MM.1S (cell line): Measurements from ENCODE around the gene ANGPTL3.

Source experiments
- DNase-seq: peaks from one replicate; pipeline ENCODE4 v3.0.0-alpha.2; 2015
- H2AFZ ChIP-seq: fragments of 300-600 bp; sonication (generic); 2 replicates; pipeline ENCODE4 v1.6.0; 2016; ENCODE audit warnings: antibody characterized with exemption, low read length
- H3F3A ChIP-seq: fragments of 300-600 bp; sonication (generic); 2 replicates; pipeline ENCODE4 v1.6.1; 2016; ENCODE audit warnings: mild to moderate bottlenecking, antibody characterized with exemption, low read length, moderate library complexity, mixed read lengths; ENCODE audit not compliant: insufficient read depth
- H3K27ac ChIP-seq: fragments of 300-600 bp; sonication (generic); 2 replicates; pipeline ENCODE4 v1.5.1; 2016; ENCODE audit warnings: mild to moderate bottlenecking, low read length
- H3K27me3 ChIP-seq: fragments of 300-600 bp; sonication (generic); replicated peaks from 2 replicates; pipeline ENCODE4 v1.6.0; 2016; ENCODE audit warnings: low read length; ENCODE audit not compliant: insufficient read depth
- H3K36me3 ChIP-seq: fragments of 300-600 bp; sonication (generic); replicated peaks from 2 replicates; pipeline ENCODE4 v1.6.1; 2016; ENCODE audit warnings: mild to moderate bottlenecking, low read length, mixed read lengths; ENCODE audit not compliant: insufficient read depth
- H3K4me1 ChIP-seq: fragments of 300-600 bp; sonication (generic); 2 replicates; pipeline ENCODE4 v1.6.1; 2016; ENCODE audit warnings: low read length, mixed read lengths
- H3K4me2 ChIP-seq: fragments of 300-600 bp; sonication (generic); 2 replicates; pipeline ENCODE4 v1.6.0; 2016; ENCODE audit warnings: low read depth, low read length
- H3K4me3 ChIP-seq: fragments of 300-600 bp; sonication (generic); 2 replicates; pipeline ENCODE4 v1.5.1; 2016; ENCODE audit warnings: low read length, mixed read lengths
- H3K79me2 ChIP-seq: fragments of 300-600 bp; sonication (generic); 2 replicates; pipeline ENCODE4 v1.6.1; 2016; ENCODE audit warnings: mixed run types, low read length, mixed read lengths
- H3K9ac ChIP-seq: fragments of 300-600 bp; sonication (generic); 2 replicates; pipeline ENCODE4 v1.6.1; 2016; ENCODE audit warnings: low read length, mixed read lengths
- H3K9me2 ChIP-seq: fragments of 300-600 bp; sonication (generic); replicated peaks from 2 replicates; pipeline ENCODE4 v1.6.1; 2016; ENCODE audit warnings: mild to moderate bottlenecking, low read length, mixed read lengths; ENCODE audit not compliant: insufficient read depth
- H3K9me3 ChIP-seq: fragments of 300-600 bp; sonication (generic); replicated peaks from 2 replicates; pipeline ENCODE4 v1.6.1; 2016; ENCODE audit warnings: mild to moderate bottlenecking, low read length, mixed read lengths; ENCODE audit not compliant: insufficient read depth
- H4K20me1 ChIP-seq: fragments of 300-600 bp; sonication (generic); 2 replicates; pipeline ENCODE4 v1.6.1; 2016; ENCODE audit warnings: mild to moderate bottlenecking, low read length, moderate library complexity, mixed read lengths; ENCODE audit not compliant: insufficient read depth
- EZH2 ChIP-seq: fragments of 300-600 bp; sonication (generic); optimal IDR thresholded peaks from 2 replicates; pipeline ENCODE3; 2017; ENCODE audit warnings: low read depth, mild to moderate bottlenecking, antibody characterized with exemption, low read length, mixed read lengths
- EZH2phosphoT487 ChIP-seq: fragments of 300-600 bp; sonication (generic); IDR thresholded peaks from 2 replicates; pipeline ENCODE4 v1.6.1; 2018; ENCODE audit warnings: antibody characterized with exemption, low read length
- TF ChIP-seq, protein P1 (sequence below): fragments of 300-600 bp; sonication (generic); IDR thresholded peaks from 2 replicates; pipeline ENCODE4 v1.5.1; 2016; ENCODE audit warnings: antibody characterized with exemption, low read length, mixed read lengths

ANGPTL3 gene

DNA sequence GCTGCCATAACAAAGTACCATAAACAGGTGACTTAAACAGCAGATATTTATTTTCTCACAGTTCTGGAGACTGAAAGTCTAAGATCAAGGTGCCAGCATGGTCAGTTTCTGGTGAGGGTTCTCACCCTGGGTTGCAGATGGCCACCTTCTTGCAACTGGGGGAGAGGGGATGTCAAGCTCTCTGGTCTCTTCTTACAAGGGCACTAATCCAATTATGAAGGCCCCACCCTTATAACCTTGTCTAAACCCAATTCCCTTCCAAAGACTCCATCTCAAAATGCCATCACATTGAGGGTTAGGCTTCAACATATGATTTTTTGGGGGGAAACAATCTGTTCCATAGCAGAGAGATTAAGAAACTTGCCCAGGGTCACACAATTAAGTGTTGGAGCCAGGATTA is 24.8 kb upstream of the ANGPTL3 start:
- no peak overlapping the region for H3K9ac ChIP-seq
- no peak overlapping the region for H3K27ac ChIP-seq
- no peaks in the 10 kb centered on the region for H3K4me1 ChIP-seq
- no peak overlapping the region for H3K4me3 ChIP-seq
- no peaks in the 10 kb centered on the region for H4K20me1 ChIP-seq
- no peak overlapping the region for H3K4me2 ChIP-seq
- no peaks in the 10 kb centered on the region for H3K9me2 ChIP-seq
- no peaks in the 10 kb centered on the region for H3K79me2 ChIP-seq
- H3F3A ChIP-seq = no peaks in the 10 kb centered on the region
- H3K27me3 ChIP-seq = no peaks in the 10 kb centered on the region
- TF ChIP-seq, protein P1, sequence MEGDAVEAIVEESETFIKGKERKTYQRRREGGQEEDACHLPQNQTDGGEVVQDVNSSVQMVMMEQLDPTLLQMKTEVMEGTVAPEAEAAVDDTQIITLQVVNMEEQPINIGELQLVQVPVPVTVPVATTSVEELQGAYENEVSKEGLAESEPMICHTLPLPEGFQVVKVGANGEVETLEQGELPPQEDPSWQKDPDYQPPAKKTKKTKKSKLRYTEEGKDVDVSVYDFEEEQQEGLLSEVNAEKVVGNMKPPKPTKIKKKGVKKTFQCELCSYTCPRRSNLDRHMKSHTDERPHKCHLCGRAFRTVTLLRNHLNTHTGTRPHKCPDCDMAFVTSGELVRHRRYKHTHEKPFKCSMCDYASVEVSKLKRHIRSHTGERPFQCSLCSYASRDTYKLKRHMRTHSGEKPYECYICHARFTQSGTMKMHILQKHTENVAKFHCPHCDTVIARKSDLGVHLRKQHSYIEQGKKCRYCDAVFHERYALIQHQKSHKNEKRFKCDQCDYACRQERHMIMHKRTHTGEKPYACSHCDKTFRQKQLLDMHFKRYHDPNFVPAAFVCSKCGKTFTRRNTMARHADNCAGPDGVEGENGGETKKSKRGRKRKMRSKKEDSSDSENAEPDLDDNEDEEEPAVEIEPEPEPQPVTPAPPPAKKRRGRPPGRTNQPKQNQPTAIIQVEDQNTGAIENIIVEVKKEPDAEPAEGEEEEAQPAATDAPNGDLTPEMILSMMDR = no peak
- no peak for TF ChIP-seq EZH2
- TF ChIP-seq EZH2phosphoT487 = no peak
- no peak overlapping the region for H2AFZ ChIP-seq
- H3K36me3 ChIP-seq = no peaks in the 10 kb centered on the region
- no peaks in the 10 kb centered on the region for H3K9me3 ChIP-seq
- no peak for DNase-seq

DNA sequence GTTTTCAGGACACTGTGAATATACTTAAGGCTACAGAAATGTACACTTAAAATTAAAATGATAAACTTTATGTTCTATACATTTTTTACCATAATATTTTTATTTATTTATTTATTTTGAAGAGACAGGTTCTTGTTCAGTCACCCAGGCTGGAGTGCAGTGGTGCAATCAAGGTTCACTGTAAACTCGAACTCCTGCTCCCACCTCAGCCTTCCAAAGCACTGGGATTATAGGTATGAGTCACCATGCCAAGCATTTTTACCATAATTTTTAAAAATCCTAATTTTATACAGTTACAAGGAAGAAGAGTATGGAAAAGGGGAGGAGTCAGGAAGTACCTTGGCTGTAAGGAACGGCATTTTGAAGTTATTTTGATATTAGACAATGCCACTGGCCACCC is 23.6 kb upstream of the ANGPTL3 start:
- H3K79me2 ChIP-seq = no peaks in the 10 kb centered on the region
- no peaks in the 10 kb centered on the region for H3K36me3 ChIP-seq
- H3K27me3 ChIP-seq = no peaks in the 10 kb centered on the region
- TF ChIP-seq, protein P1 = no peak
- TF ChIP-seq EZH2 = no peak
- TF ChIP-seq EZH2phosphoT487 = no peak
- H3K27ac ChIP-seq = no peak overlapping the region
- no peak overlapping the region for H3K4me3 ChIP-seq
- no peak for DNase-seq
- H3K4me1 ChIP-seq = no peaks in the 10 kb centered on the region
- H4K20me1 ChIP-seq = no peaks in the 10 kb centered on the region
- no peak overlapping the region for H2AFZ ChIP-seq
- no peak overlapping the region for H3K4me2 ChIP-seq
- no peaks in the 10 kb centered on the region for H3F3A ChIP-seq
- no peaks in the 10 kb centered on the region for H3K9me3 ChIP-seq
- H3K9ac ChIP-seq = no peak overlapping the region
- no peaks in the 10 kb centered on the region for H3K9me2 ChIP-seq

DNA sequence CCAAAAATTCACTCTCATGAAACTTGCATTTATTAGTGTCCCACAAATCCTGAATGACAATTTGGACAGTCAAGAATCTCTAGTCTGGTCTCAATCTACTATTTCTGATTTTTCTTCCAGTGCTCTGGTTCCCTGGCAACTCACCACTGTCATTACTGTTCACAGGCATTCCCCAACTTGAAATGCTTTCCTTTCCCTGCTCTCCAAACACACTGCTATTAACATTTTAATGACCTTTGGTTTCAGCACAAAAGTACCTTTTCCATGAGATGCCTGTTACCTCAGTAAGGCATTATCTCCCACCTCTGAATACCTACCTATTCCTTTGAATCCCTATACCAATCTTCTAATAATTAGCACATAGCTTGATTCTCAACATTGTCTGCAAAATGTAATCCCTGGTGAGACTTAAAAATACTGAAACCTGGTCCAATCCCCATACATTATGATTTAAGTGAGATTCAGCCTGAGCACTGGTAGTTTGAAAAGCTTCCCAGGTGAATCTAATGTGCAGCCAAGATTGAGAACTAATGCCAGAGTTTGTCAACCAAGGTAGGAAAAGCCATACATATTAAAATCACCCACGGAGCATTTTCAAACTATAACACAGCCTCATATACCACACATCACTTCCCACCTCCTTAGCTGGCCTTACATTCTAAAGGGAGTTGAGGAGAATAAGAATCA is 11.7 kb upstream of the ANGPTL3 start:
- Histone ChIP-seq H3K27ac (no peak overlapping the region), H3K9me3 (no peaks in the 10 kb centered on the region)

More for the DNA sequence above, 11.7 kb upstream of the ANGPTL3 start:
- no peaks in the 10 kb centered on the region for H4K20me1 ChIP-seq
- H3K4me1 ChIP-seq = no peaks in the 10 kb centered on the region
- H3F3A ChIP-seq = no peaks in the 10 kb centered on the region
- H3K9ac ChIP-seq = no peak overlapping the region
- no peak overlapping the region for H2AFZ ChIP-seq
- DNase-seq = no peak
- H3K4me2 ChIP-seq = no peak overlapping the region
- H3K9me2 ChIP-seq = no peaks in the 10 kb centered on the region
- no peaks in the 10 kb centered on the region for H3K79me2 ChIP-seq
- TF ChIP-seq, protein P1 = no peak
- TF ChIP-seq EZH2phosphoT487 (no peak), EZH2 (no peak)
- H3K4me3 ChIP-seq = no peak overlapping the region
- H3K27me3 ChIP-seq = no peaks in the 10 kb centered on the region
- H3K36me3 ChIP-seq = no peaks in the 10 kb centered on the region; the same call in 1 of the 2 replicates
